GM12891 (cell line): ENCODE measurements around the gene MSI2.

ENCODE experiments used
- POLR2A ChIP-seq: IDR thresholded peaks from 2 replicates; pipeline ENCODE4 v1.6.1; 2011; ENCODE audit warnings: low read depth, low read length, control low read depth
- POLR2AphosphoS5 ChIP-seq: IDR thresholded peaks from 2 replicates; pipeline ENCODE4 v1.6.1; 2011; ENCODE audit warnings: low read depth, low read length, control low read depth
- SPI1 ChIP-seq: IDR thresholded peaks from 2 replicates; pipeline ENCODE4 v1.6.1; 2011; ENCODE audit warnings: low read depth, low read length, control low read depth

DNA sequence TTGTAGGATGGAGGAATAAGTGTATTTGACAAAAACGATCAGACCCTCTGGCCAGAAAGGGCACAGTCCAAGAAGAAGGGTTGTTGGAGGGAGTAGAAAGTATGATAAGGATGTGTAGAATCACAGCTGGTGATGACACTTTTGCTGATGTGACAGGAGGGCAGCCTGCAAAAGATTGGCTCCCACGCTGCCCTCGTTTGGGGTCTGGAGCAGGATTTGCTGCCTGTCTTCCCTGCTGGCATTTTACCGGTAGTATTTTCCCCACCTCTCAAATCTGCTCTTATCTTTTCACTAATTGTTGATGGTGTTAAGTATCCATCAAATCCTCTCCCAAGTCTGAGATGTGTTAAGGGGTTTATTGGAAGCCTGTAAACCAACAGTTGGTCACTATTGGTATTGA, 280.0 kb downstream of the MSI2 start:
- TF ChIP-seq POLR2A, result no peak
- TF ChIP-seq SPI1, result no peak
- no peak for TF ChIP-seq POLR2AphosphoS5
